ENCODE measurements around the gene TP53AIP1.

GRCh38 chr11:128956401-128957201, 13.9 kb upstream of the TP53AIP1 start:
- TF ChIP-seq CTCF (conservative IDR thresholded peaks at IDR 0.05 in 1 of 2, IDR thresholded peaks at IDR 0.05 in 1 of 2; ENCODE audit: extremely low read depth in 1 of 2, insufficient read depth in 1 of 2, low read depth in 1 of 2, low read length in 2 of 2) (peak; percentile 65 to 73), EZH2 (IDR thresholded peaks at IDR 0.05; ENCODE audit: borderline replicate concordance, low read length) (no peak)

Data from mammary epithelial cell (primary cell).